ENCODE data around the gene FLOT2. TPM values are rescaled to one million over a fixed set of nuclear protein-coding genes. Genes with fewer than 3 reads are reported as not detected.
"Not testable (repeated sequence)": the region's sequence is repeated elsewhere in the genome, so short reads cannot be mapped to it uniquely, and the experiment has no call there.

FLOT2 gene
- total and polyA plus RNA-seq, 12 donors = 23.8 to 193 (median 69.1) TPM

DNA sequence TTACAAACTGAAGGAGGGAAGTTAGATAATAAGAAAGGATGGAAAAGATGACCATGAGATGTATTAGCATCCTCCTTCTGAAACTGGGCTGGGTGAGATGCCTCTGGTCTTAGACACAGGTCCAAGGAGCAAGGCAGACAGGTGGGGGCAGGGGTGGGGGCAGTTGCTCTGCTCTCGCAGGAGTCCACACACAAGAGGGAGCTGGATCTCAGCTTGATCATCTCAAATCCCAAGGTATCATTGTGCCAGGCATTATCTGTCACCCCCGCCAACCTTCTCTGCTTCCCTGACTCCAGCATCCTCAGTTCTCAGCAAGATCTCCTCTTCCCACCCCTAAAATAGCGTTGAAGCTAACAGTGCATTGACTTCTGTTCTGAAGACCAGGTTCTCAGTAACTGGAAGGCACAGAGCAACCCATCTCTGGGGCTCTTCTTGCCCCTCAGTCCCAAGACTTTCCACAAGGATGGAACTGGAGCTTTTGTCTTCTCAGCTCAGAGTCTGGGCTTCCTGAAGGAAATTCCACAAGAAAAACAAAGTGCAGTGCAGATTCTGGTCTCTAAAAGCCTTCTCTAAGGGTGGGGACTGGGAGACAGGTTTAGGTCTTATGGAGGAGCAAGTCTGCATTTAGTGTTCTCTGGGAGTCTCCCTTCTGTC lies 1.6 kb downstream of the FLOT2 start:
- intact Hi-C loops (cut with DNase I) = loop anchor here in 1 of 2 donors (5.0 kb wide), 2 partner anchors 34 to 134 kb away; no protein-coding TSS in a partner anchor
- WGBS, 4 donors = 45 to 75% (median 69%) methylated on average over 2 to 3 of the region's 3 CpGs
- DNase-seq = no peak
- no peaks in the 10 kb centered on the region for H3K9me3 ChIP-seq (replicated peaks in 1 of 3)
- peak overlapping the region in 1 of 4 donors; percentile 96 for H3K4me3 ChIP-seq
- peaks cover 7 to 38% of the 10 kb centered on the region in 2 donors for H3K4me1 ChIP-seq (replicated peaks in 1 of 2)
- H3K27me3 ChIP-seq = no peaks in the 10 kb centered on the region
- H3K27ac ChIP-seq = peak overlapping the region in 4 of 5 donors; percentile 76 to 98 (median 96)
- TF ChIP-seq POLR2A (IDR thresholded peaks at IDR 0.05) (no peak), CTCF (IDR thresholded peaks at IDR 0.05) (no peak)
- H3K36me3 ChIP-seq (replicated peaks in 1 of 2) = no peaks in the 10 kb centered on the region

GRCh38 chr17:28893248-28894183 lies 4.0 kb downstream of the FLOT2 start:
- intact Hi-C loops (cut with DNase I); DNase-seq; H3K9me3 ChIP-seq (replicated peaks in 1 of 3); H3K27me3 ChIP-seq; H3K4me3 ChIP-seq; H3K36me3 ChIP-seq (replicated peaks in 1 of 2): not testable (repeated sequence)
- Histone ChIP-seq H3K27ac (peak overlapping the region in 2 of 5 donors; percentile 13 to 69), H3K4me1 (replicated peaks in 1 of 2) (peaks cover 7 to 38% of the 10 kb centered on the region in 2 donors)
- WGBS, 4 donors = 72 to 84% (median 78%) methylated on average over 16 of the region's 16 CpGs

GRCh38 chr17:28892024-28892423 lies 5.5 kb downstream of the FLOT2 start:
- DNase-seq = no peak
- 91 to 100% (median 93%) methylated on average over 3 to 4 of the region's 4 CpGs for WGBS, 4 donors
- H3K4me3 ChIP-seq = no peak overlapping the region
- intact Hi-C loops (cut with DNase I) = no loop called here
- H3K9me3 ChIP-seq (replicated peaks in 1 of 3) = no peaks in the 10 kb centered on the region
- no peaks in the 10 kb centered on the region for H3K27me3 ChIP-seq
- no peak overlapping the region for H3K27ac ChIP-seq
- TF ChIP-seq CTCF (IDR thresholded peaks at IDR 0.05) (no peak), POLR2A (IDR thresholded peaks at IDR 0.05) (no peak)
- H3K36me3 ChIP-seq (replicated peaks in 1 of 2) = no peaks in the 10 kb centered on the region
- peaks cover 0 to 30% of the 10 kb centered on the region in 2 donors for H3K4me1 ChIP-seq (replicated peaks in 1 of 2)

DNA sequence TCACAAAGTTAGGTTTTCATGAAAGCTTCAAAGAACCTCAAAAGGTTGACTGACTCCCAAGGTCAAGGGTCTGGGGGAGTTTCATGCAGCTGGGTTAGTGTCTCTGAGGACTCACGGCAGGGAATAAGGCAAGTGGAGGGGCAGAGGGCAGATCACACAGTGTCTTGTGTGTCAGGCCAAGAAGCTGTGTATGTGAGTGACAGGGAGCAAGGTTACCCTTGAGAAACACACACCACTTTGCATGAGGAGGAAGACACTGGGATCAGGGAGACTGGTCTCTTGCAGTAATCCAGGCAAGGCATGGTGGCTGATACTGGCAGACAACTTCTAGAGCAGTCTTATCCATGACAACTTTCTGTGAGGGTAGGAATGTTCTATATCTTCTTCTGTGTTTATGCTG lies 6.3 kb downstream of the FLOT2 start:
- Histone ChIP-seq H3K27me3 (no peaks in the 10 kb centered on the region), H3K27ac (peak overlapping the region in 1 of 5 donors; percentile 35), H3K9me3 (replicated peaks in 1 of 3) (no peaks in the 10 kb centered on the region), H3K36me3 (replicated peaks in 1 of 2) (no peaks in the 10 kb centered on the region), H3K4me1 (replicated peaks in 1 of 2) (peaks cover 0 to 25% of the 10 kb centered on the region in 2 donors), H3K4me3 (no peak overlapping the region)
- TF ChIP-seq CTCF (IDR thresholded peaks at IDR 0.05) = no peak
- no peak for TF ChIP-seq POLR2A (IDR thresholded peaks at IDR 0.05)
- no peak for DNase-seq
- WGBS, 4 donors = 33 to 96% (median 91%) methylated on average over 1 of the region's 1 CpG
- intact Hi-C loops (cut with DNase I) = no loop called here

All from adrenal gland (tissue), 12 donors.